Mammary epithelial cell (primary cell): Measurements from ENCODE around the gene EFEMP2.

Experiments
- EZH2 ChIP-seq: IDR thresholded peaks from 2 replicates; pipeline ENCODE4 v1.6.1; 2012; ENCODE audit warnings: low read length, inconsistent platforms, borderline replicate concordance
- TF ChIP-seq, protein P1 (sequence below), 2 donors: IDR thresholded peaks in 1 of 2; conservative IDR thresholded peaks in 1 of 2; 2 replicates each; pipeline ENCODE4 v1.5.1; 2011 to 2012; ENCODE audit warnings: inconsistent platforms in 2 of 2, low read length in 2 of 2, mild to moderate bottlenecking in 2 of 2, control low read depth in 1 of 2, low read depth in 1 of 2; ENCODE audit not compliant: insufficient read depth in 1 of 2; ENCODE audit errors: extremely low read depth in 1 of 2

DNA sequence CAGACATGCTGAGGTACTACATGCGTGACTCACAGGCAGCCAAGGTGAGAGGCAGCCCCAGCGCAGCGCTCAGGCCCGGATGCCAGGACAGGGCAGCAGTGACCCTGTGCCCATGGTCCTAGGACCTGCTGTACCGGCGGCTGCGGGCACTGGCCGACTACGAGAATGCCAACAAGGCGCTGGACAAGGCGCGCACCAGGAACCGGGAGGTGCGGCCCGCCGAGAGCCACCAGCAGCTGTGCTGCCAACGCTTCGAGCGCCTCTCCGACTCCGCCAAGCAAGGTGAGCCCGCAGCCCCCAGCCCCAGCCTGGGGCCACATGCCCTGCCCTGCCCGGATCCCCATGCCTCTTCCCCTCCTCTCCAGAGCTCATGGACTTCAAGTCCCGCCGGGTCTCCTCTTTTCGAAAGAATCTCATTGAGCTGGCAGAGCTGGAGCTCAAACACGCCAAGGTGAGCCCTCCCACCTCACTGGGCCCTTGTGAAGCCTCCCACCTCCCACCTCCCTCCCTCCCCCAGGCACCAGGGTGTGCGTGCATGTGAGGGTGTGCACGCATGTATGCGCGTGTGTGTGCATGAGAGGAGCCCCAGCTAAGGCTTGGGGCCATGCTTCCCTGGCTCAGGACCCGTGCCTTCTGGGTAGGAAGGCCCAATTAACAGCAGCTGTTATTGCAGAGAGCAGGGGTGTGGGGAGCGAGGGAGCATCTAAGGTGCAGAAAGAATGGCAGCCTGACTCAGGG, 19.9 kb downstream of the EFEMP2 start:
- TF ChIP-seq, protein P1, sequence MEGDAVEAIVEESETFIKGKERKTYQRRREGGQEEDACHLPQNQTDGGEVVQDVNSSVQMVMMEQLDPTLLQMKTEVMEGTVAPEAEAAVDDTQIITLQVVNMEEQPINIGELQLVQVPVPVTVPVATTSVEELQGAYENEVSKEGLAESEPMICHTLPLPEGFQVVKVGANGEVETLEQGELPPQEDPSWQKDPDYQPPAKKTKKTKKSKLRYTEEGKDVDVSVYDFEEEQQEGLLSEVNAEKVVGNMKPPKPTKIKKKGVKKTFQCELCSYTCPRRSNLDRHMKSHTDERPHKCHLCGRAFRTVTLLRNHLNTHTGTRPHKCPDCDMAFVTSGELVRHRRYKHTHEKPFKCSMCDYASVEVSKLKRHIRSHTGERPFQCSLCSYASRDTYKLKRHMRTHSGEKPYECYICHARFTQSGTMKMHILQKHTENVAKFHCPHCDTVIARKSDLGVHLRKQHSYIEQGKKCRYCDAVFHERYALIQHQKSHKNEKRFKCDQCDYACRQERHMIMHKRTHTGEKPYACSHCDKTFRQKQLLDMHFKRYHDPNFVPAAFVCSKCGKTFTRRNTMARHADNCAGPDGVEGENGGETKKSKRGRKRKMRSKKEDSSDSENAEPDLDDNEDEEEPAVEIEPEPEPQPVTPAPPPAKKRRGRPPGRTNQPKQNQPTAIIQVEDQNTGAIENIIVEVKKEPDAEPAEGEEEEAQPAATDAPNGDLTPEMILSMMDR (conservative IDR thresholded peaks at IDR 0.05 in 1 of 2, IDR thresholded peaks at IDR 0.05 in 1 of 2; ENCODE audit: extremely low read depth in 1 of 2, insufficient read depth in 1 of 2, low read depth in 1 of 2, low read length in 2 of 2) = no peak
- no peak for TF ChIP-seq EZH2
